GM12878 (cell line): ENCODE data around the gene CACNA1H. TPM values are rescaled to one million over a fixed set of nuclear protein-coding genes. Genes with fewer than 3 reads are reported as not detected.

Experiments used
- ATAC-seq: fragments of 200-7000 bp; cut with Tn5 transposase; 3 replicates; pipeline ENCODE4 v1.9.1; 2020; ENCODE audit warnings: mild to moderate bottlenecking, moderate library complexity
- BruUV-seq: library from RNA; stranded (reverse); fragments of 400-500 nt; replicated peaks from 2 replicates; lab custom pipeline; 2021; lab: Mats Ljungman, UMichigan
- CTCF ChIA-PET: fragments of 300-600 bp; sonication (Branson Sonifier 250); formaldehyde crosslinking; extraction: SDS; loops from one replicate; lab custom pipeline; 2021; ENCODE audit warnings: inconsistent platforms; lab: Yijun Ruan, JAX
- POLR2A ChIA-PET: fragments of 350-600 bp; formaldehyde crosslinking; extraction: SDS; loops from one replicate; lab custom pipeline; 2021; ENCODE audit warnings: inconsistent platforms; lab: Charles Lee
- RAD21 ChIA-PET: fragments of 300-600 bp; sonication (Branson Sonifier 250); formaldehyde crosslinking; loops from one replicate; lab custom pipeline; 2023; ENCODE audit warnings: antibody characterized with exemption; ENCODE audit not compliant: unreplicated experiment; lab: Charles Lee
- SMC1A ChIA-PET: fragments of 300-600 bp; sonication (Branson Sonifier 250); formaldehyde crosslinking; loops from one replicate; lab custom pipeline; 2023; ENCODE audit not compliant: unreplicated experiment, uncharacterized antibody; lab: Charles Lee
- DNase-seq: peaks from one replicate; pipeline ENCODE4 v3.0.0-alpha.2; 2011; ENCODE audit warnings: low read depth, low spot score
- FAIRE-seq: peaks from 3 replicates; lab custom pipeline; 2011; peaks lifted over from hg19 to GRCh38; lab: Jason Lieb, UNC
- H2AFZ ChIP-seq: 2 replicates; pipeline ENCODE4 v1.6.0; 2011; ENCODE audit warnings: low read depth, low read length, control low read depth; ENCODE audit not compliant: control insufficient read depth
- H3K27ac ChIP-seq: 2 replicates; pipeline ENCODE4 v1.5.1; 2011; ENCODE audit warnings: control low read depth; ENCODE audit not compliant: control insufficient read depth, insufficient read depth
- H3K27me3 ChIP-seq, 2 experiments: replicated peaks in 1 of 2; 2 replicates each; pipeline versions ENCODE4 v1.6.0 to v1.6.1; 2011; ENCODE audit warnings: low read length in 1 of 2; ENCODE audit not compliant: control insufficient read depth in 2 of 2, insufficient read depth in 2 of 2
- H3K36me3 ChIP-seq, 2 experiments: 2 replicates each; pipeline ENCODE4 v1.5.1; 2011; ENCODE audit warnings: low read length in 1 of 2; ENCODE audit not compliant: control insufficient read depth in 2 of 2, insufficient read depth in 2 of 2
- H3K4me1 ChIP-seq: 2 replicates; pipeline ENCODE4 v1.6.1; 2011; ENCODE audit warnings: mild to moderate bottlenecking, low read length, moderate library complexity, mixed read lengths; ENCODE audit not compliant: control insufficient read depth, insufficient read depth
- H3K4me2 ChIP-seq: 2 replicates; pipeline ENCODE4 v1.6.0; 2011; ENCODE audit warnings: control low read depth; ENCODE audit not compliant: control insufficient read depth, insufficient read depth
- H3K4me3 ChIP-seq: fragments of 200-600 bp; sonication (generic); 2 replicates; pipeline ENCODE4 v1.5.1; 2016
- H3K79me2 ChIP-seq: 2 replicates; pipeline ENCODE4 v1.6.0; 2011; ENCODE audit warnings: low read length; ENCODE audit not compliant: control insufficient read depth, insufficient read depth
- H3K9ac ChIP-seq: 2 replicates; pipeline ENCODE4 v1.8.0; 2011; ENCODE audit warnings: low read length, control low read depth, mixed read lengths; ENCODE audit not compliant: control insufficient read depth, insufficient read depth
- H3K9me3 ChIP-seq: replicated peaks from 3 replicates; pipeline ENCODE4 v1.5.1; 2011; ENCODE audit warnings: mild to moderate bottlenecking, low read length; ENCODE audit not compliant: control insufficient read depth, insufficient read depth
- H4K20me1 ChIP-seq: 2 replicates; pipeline ENCODE4 v1.6.0; 2011; ENCODE audit not compliant: control insufficient read depth, insufficient read depth
- BACH1 ChIP-seq: fragments of 450-650 bp; IDR thresholded peaks from 2 replicates; pipeline ENCODE4 v1.6.1; 2017; ENCODE audit warnings: mild to moderate bottlenecking, borderline replicate concordance
- E4F1 ChIP-seq: fragments of 450-650 bp; IDR thresholded peaks from 2 replicates; pipeline ENCODE4 v1.6.1; 2018; ENCODE audit warnings: borderline replicate concordance, mild to moderate bottlenecking; ENCODE audit not compliant: partially characterized antibody
- HDAC6 ChIP-seq: fragments of 200-600 bp; sonication (generic); IDR thresholded peaks from one replicate; pipeline ENCODE4 v1.8.0; 2017; ENCODE audit warnings: antibody characterized with exemption; ENCODE audit not compliant: unreplicated experiment
- HSF1 ChIP-seq: fragments of 150-350 bp; IDR thresholded peaks from 2 replicates; pipeline ENCODE4 v1.6.1; 2014; ENCODE audit warnings: mild to moderate bottlenecking, low read depth, low read length
- IRF5 ChIP-seq: fragments of 450-650 bp; IDR thresholded peaks from 2 replicates; pipeline ENCODE4 v1.6.1; 2017; ENCODE audit warnings: borderline replicate concordance
- KDM1A ChIP-seq: fragments of 200-600 bp; sonication (generic); IDR thresholded peaks from 2 replicates; pipeline ENCODE4 v1.6.1; 2016; ENCODE audit warnings: borderline replicate concordance
- MTA2 ChIP-seq: fragments of 450-650 bp; IDR thresholded peaks from 2 replicates; pipeline ENCODE4 v1.6.1; 2016; ENCODE audit warnings: low read depth, mild to moderate bottlenecking, moderate library complexity
- PKNOX1 ChIP-seq: fragments of 450-650 bp; IDR thresholded peaks from 2 replicates; pipeline ENCODE4 v1.6.1; 2016; ENCODE audit warnings: mild to moderate bottlenecking
- SMAD1 ChIP-seq: fragments of 450-650 bp; IDR thresholded peaks from 2 replicates; pipeline ENCODE4 v1.6.1; 2018; ENCODE audit warnings: mild to moderate bottlenecking, low read depth; ENCODE audit not compliant: partially characterized antibody
- SUPT20H ChIP-seq: IDR thresholded peaks from 2 replicates; pipeline ENCODE4 v1.6.1; 2011; ENCODE audit warnings: low read depth, mild to moderate bottlenecking, low read length, moderate library complexity, borderline replicate concordance; ENCODE audit not compliant: control insufficient read depth
- TAF1 ChIP-seq: IDR thresholded peaks from 2 replicates; pipeline ENCODE4 v1.6.1; 2011; ENCODE audit warnings: mild to moderate bottlenecking, low read depth, low read length, borderline replicate concordance
- TBL1XR1 ChIP-seq: IDR thresholded peaks from 2 replicates; pipeline ENCODE4 v1.6.1; 2012; ENCODE audit warnings: low read depth, low read length, improper control_type of control experiment
- WRNIP1 ChIP-seq: IDR thresholded peaks from 2 replicates; pipeline ENCODE4 v1.6.1; 2011; ENCODE audit warnings: low read depth, low read length, improper control_type of control experiment, borderline replicate concordance
- ZBTB11 ChIP-seq: fragments of 450-650 bp; formaldehyde crosslinking; IDR thresholded peaks from 2 replicates; pipeline ENCODE4 v1.5.0; 2022; ENCODE audit warnings: mild to moderate bottlenecking, missing genetic modification characterization
- WGBS: methylation state at CpG from one replicate; pipeline ENCODE4 v1.1.6; 2016; ENCODE audit warnings: low lambda C conversion rate; ENCODE audit not compliant: insufficient replicate concordance, insufficient coverage; ENCODE audit errors: missing lambda C conversion rate; 5-methylcytosine and 5-hydroxymethylcytosine counted together
- in situ Hi-C: fragments of 300-500 bp; cut with MboI; formaldehyde crosslinking; loops from 9 replicates; pipeline ENCODE4 v1.14.3; 2018; ENCODE audit warnings: mixed read lengths
- intact Hi-C: fragments of 100-400 bp; cut with micrococcal nuclease; formaldehyde crosslinking; loops from one replicate; pipeline ENCODE4 v1.14.2; 2022; ENCODE audit not compliant: unreplicated experiment
- polyA plus RNA-seq, 11 experiments: library from polyadenylated mRNA; depleted of rRNA in 4 of 11; unstranded in 6 of 11; stranded (reverse) in 5 of 11; fragments of >200 nt; fragmentation: Nextera tagmentation in 4 of 11; fragmentation: Illumina TruSeq in 1 of 11; extraction: Ambion mirVana in 4 of 11; extraction: Trizol in 1 of 11; gene quantifications; 1 replicate in 1 of 11; 2 replicates in 10 of 11; pipeline versions ENCODE4 v1.2.1 to v1.2.3, GENCODE V29; 2011 to 2016; ENCODE audit warnings: inconsistent platforms in 2 of 11, missing spikeins in 2 of 11, low read depth in 1 of 11
- total RNA-seq, 4 experiments: library from RNA; depleted of rRNA in 3 of 4; stranded (reverse); fragments of >200 nt in 3 of 4; fragmentation: Illumina TruSeq in 1 of 4; extraction: Trizol in 1 of 4; gene quantifications; 2 replicates each; pipeline versions ENCODE4 v1.2.1 to v1.2.3, GENCODE V29; 2013 to 2021

Gene CACNA1H
- total and polyA plus RNA-seq, 10 of the 15 experiments (the other 5 are each of a cell fraction or from before 2014, with no cell fraction given) = 0.03 to 0.54 TPM; not detected in 8

- SMC1A ChIA-PET = no interaction called here
- in situ Hi-C loops = no loop called here
- FAIRE-seq = no peak
- TF ChIP-seq MTA2 = no peak
- no peak for TF ChIP-seq KDM1A
- TF ChIP-seq TAF1 = no peak
- TF ChIP-seq IRF5 = no peak
- TF ChIP-seq E4F1 = no peak
- TF ChIP-seq WRNIP1 = no peak
- no peak for TF ChIP-seq TBL1XR1
- no peak for TF ChIP-seq SUPT20H
- TF ChIP-seq BACH1 = no peak
- TF ChIP-seq HDAC6 = no peak
- TF ChIP-seq PKNOX1 = no peak
- no peak for TF ChIP-seq HSF1
- TF ChIP-seq SMAD1 = no peak
- no peak for TF ChIP-seq ZBTB11 (CRISPR knock-in tag)
Measured at GRCh38 chr16:1213796-1214372, 61.0 kb downstream of the CACNA1H start.

More at GRCh38 chr16:1213796-1214372, 61.0 kb downstream of the CACNA1H start:
- ChIA-PET POLR2A (no interaction called here), RAD21 (no interaction called here), CTCF (no interaction called here)
- intact Hi-C loops = no loop called here
- Histone ChIP-seq H3K9me3 (no peaks in the 10 kb centered on the region), H3K4me3 (no peak overlapping the region), H3K79me2 (no peaks in the 10 kb centered on the region), H4K20me1 (no peaks in the 10 kb centered on the region), H2AFZ (no peak overlapping the region), H3K27ac (no peak overlapping the region), H3K27me3 (no peaks in the 10 kb centered on the region), H3K4me2 (no peak overlapping the region), H3K4me1 (no peaks in the 10 kb centered on the region), H3K9ac (no peak overlapping the region), H3K36me3 (no peaks in the 10 kb centered on the region)
- no TSS peak for BruUV-seq
- no peak for ATAC-seq
- 62% methylated on average over 24 of the region's 25 CpGs for WGBS
- no peak for DNase-seq
